ENCODE results near the gene IDS. TPM values are rescaled to one million over a fixed set of nuclear protein-coding genes. Genes with fewer than 3 reads are reported as not detected.

IDS gene
- total and polyA plus RNA-seq, 8 donors, result 8.7 to 138 (median 41.7) TPM

- DNase-seq, result no peak
- Histone ChIP-seq H3K36me3 (no peaks in the 10 kb centered on the region), H3K4me1 (no peaks in the 10 kb centered on the region), H3K9me3 (peaks cover 0 to 12% (median 4%) of the 10 kb centered on the region in 4 donors), H3K4me3 (no peak overlapping the region), H3K27me3 (no peaks in the 10 kb centered on the region), H3K27ac (no peak overlapping the region)
- intact Hi-C loops (cut with DNase I; ENCODE audit: low total_unique reads), result no loop called here
- TF ChIP-seq, protein P1, sequence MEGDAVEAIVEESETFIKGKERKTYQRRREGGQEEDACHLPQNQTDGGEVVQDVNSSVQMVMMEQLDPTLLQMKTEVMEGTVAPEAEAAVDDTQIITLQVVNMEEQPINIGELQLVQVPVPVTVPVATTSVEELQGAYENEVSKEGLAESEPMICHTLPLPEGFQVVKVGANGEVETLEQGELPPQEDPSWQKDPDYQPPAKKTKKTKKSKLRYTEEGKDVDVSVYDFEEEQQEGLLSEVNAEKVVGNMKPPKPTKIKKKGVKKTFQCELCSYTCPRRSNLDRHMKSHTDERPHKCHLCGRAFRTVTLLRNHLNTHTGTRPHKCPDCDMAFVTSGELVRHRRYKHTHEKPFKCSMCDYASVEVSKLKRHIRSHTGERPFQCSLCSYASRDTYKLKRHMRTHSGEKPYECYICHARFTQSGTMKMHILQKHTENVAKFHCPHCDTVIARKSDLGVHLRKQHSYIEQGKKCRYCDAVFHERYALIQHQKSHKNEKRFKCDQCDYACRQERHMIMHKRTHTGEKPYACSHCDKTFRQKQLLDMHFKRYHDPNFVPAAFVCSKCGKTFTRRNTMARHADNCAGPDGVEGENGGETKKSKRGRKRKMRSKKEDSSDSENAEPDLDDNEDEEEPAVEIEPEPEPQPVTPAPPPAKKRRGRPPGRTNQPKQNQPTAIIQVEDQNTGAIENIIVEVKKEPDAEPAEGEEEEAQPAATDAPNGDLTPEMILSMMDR (IDR thresholded peaks at IDR 0.05), result no peak
- TF ChIP-seq POLR2AphosphoS5 (IDR thresholded peaks at IDR 0.05) (no peak), EP300 (IDR thresholded peaks at IDR 0.05) (no peak), POLR2A (IDR thresholded peaks at IDR 0.05) (no peak)
- WGBS, 5 donors, result 70 to 82% (median 76%) methylated on average over 2 of the region's 2 CpGs
Observed at GRCh38 chrX:149453030-149453429, 52.1 kb downstream of the IDS start.

DNA sequence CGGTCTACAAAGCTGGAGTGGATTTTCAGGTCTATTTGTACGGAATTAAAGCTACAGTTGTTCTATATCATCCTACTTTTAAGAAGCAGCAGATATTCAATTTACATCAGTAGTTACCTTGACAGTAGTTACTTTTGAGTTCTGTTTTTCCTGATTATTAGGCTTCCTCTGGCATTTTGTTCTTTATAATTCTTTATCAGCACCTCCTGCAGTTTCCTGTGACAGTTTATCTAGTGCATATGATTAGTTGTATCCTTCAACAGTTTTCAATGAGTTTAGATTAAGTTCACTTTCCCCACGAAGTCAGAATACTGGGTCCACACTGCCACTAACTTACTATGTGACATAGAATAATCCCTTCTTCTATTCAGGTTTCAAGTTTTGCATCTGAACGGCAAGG is 71.7 kb downstream of the IDS start:
- Histone ChIP-seq H3K9me3 (no peaks in the 10 kb centered on the region), H3K4me1 (no peaks in the 10 kb centered on the region), H3K4me3 (no peak overlapping the region), H3K27ac (no peak overlapping the region), H3K27me3 (no peaks in the 10 kb centered on the region), H3K36me3 (no peaks in the 10 kb centered on the region)
- intact Hi-C loops (cut with DNase I; ENCODE audit: low total_unique reads), result no loop called here
- TF ChIP-seq POLR2A (IDR thresholded peaks at IDR 0.05), result no peak
- TF ChIP-seq EP300 (IDR thresholded peaks at IDR 0.05), result no peak
- no peak for TF ChIP-seq POLR2AphosphoS5 (IDR thresholded peaks at IDR 0.05)
- TF ChIP-seq, protein P1 (IDR thresholded peaks at IDR 0.05), result no peak
- no peak for DNase-seq
- 55 to 71% (median 58%) methylated on average over 4 of the region's 4 CpGs for WGBS, 5 donors

DNA sequence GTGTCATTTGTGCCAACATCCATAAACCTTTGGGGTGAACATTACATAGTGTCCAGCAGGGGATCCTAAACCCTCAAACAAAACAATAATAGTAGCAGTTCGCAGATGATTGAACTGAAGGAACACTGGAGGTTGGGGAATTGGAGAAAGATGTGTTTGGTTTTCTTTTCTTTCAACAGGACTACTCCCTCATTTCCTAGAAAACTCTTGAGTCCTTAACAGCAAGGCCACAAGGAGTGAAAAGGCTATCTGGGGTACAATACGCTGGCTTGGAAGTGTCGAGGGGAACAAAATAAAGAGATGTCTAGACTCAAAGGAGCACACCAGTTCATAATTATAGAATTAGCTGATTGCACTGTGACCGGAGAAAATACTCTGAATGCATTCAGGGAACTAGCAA is 72.1 kb downstream of the IDS start:
- intact Hi-C loops (cut with DNase I; ENCODE audit: low total_unique reads), result no loop called here
- Histone ChIP-seq H3K4me3 (no peak overlapping the region), H3K4me1 (no peaks in the 10 kb centered on the region), H3K27me3 (no peaks in the 10 kb centered on the region), H3K9me3 (no peaks in the 10 kb centered on the region), H3K27ac (no peak overlapping the region), H3K36me3 (no peaks in the 10 kb centered on the region)
- WGBS, 5 donors, result 75 to 88% (median 79%) methylated on average over 4 of the region's 4 CpGs
- TF ChIP-seq POLR2AphosphoS5 (IDR thresholded peaks at IDR 0.05), result no peak
- TF ChIP-seq, protein P1 (IDR thresholded peaks at IDR 0.05), result no peak
- TF ChIP-seq POLR2A (IDR thresholded peaks at IDR 0.05), result no peak
- TF ChIP-seq EP300 (IDR thresholded peaks at IDR 0.05), result no peak
- no peak for DNase-seq

Other genes with a start within 250 kb of the IDS start
- 10 to 100 TPM in 3 of 5 donors, 1 to 10 TPM in 2; 1.2 to 23.5 (median 13.4) TPM for gene EOLA1, start 35.7 kb upstream of the IDS start, total RNA-seq
- gene EOLA1, start 35.7 kb upstream of the IDS start, polyA plus RNA-seq, result 10 to 100 TPM; 17.9 to 27.0 (median 21.5) TPM
- gene HSFX3, start 44.6 kb upstream of the IDS start, total RNA-seq, result under 1 TPM in 1 of 5 donors, not detected in 4; 0.72 TPM
- gene HSFX3, start 44.6 kb upstream of the IDS start, polyA plus RNA-seq, result not detected
- not detected for gene MAGEA9B, start 82.2 kb upstream of the IDS start, total RNA-seq
- gene MAGEA9B, start 82.2 kb upstream of the IDS start, polyA plus RNA-seq, result not detected
- gene HSFX2, start 90.0 kb upstream of the IDS start, total RNA-seq, result 1 to 10 TPM in 2 of 5 donors, under 1 TPM in 1, not detected in 2; 0.55 to 2.9 (median 1.7) TPM
- 1 to 10 TPM in 1 of 3 donors, under 1 TPM in 1, not detected in 1; 0.31 to 2.0 TPM for gene HSFX2, start 90.0 kb upstream of the IDS start, polyA plus RNA-seq
- 10 to 100 TPM in 4 of 5 donors, 1 to 10 TPM in 1; 7.6 to 22.0 (median 18.7) TPM for gene TMEM185A, start 126.5 kb upstream of the IDS start, total RNA-seq
- gene TMEM185A, start 126.5 kb upstream of the IDS start, polyA plus RNA-seq, result 10 to 100 TPM in 1 of 3 donors, 1 to 10 TPM in 2; 3.5 to 12.1 (median 9.6) TPM
- gene MAGEA11, start 206.8 kb upstream of the IDS start, total RNA-seq, result not detected
- gene MAGEA11, start 206.8 kb upstream of the IDS start, polyA plus RNA-seq, result not detected

Data from stomach (tissue), 9 donors.